SH-SY5Y (cell line): ENCODE data around the gene EIF3I.

Source experiments
- GATA2 ChIP-seq: IDR thresholded peaks from 2 replicates; pipeline ENCODE4 v1.6.1; 2011; ENCODE audit warnings: mild to moderate bottlenecking, low read depth, low read length
- GATA3 ChIP-seq: IDR thresholded peaks from 2 replicates; pipeline ENCODE4 v1.6.1; 2011; ENCODE audit warnings: low read depth, mild to moderate bottlenecking, low read length, moderate library complexity

DNA sequence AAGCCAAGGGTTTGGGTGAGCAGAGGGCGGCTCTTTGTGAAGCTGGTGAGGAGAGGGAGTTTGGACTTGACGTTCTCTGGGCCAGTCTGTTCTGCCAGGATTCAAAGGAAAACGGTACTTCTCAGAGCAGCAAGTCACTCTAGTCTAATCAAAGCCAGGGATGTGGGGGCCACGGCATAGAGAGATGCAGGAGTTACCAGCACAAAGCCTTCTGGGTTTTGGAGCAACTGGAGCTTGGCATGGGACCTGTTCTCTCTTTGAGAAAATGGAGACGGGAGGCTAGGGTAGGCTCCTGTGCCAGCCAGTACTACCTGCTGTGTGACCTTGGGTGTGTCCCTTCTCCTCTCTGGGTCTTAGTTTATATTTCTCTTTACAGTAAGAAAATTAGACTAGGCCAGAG, 40.6 kb upstream of the EIF3I start:
- no peak for TF ChIP-seq GATA2
- no peak for TF ChIP-seq GATA3
